Testis (tissue), 2 donors: ENCODE results near the gene COPG2.

Experiments used
- CTCF ChIP-seq, 3 experiments: fragments of 450-650 bp in 2 of 3; fragments of 200-600 bp in 1 of 3; sonication (generic) in 1 of 3; IDR thresholded peaks; one replicate each; pipeline ENCODE4 v1.5.1; 2016 to 2019; ENCODE audit warnings: antibody characterized with exemption in 3 of 3, mild to moderate bottlenecking in 2 of 3, moderate library complexity in 1 of 3
- POLR2A ChIP-seq: fragments of 450-650 bp; IDR thresholded peaks from one replicate; pipeline ENCODE4 v1.6.1; 2017; ENCODE audit warnings: antibody characterized with exemption, mild to moderate bottlenecking, moderate library complexity

- TF ChIP-seq CTCF (IDR thresholded peaks at IDR 0.05) (no peak), POLR2A (no peak)
Measured at GRCh38 chr7:130667593-130668257, 823 bp downstream of the COPG2 start.
